Measurements from ENCODE around the gene GHRL. TPM values are rescaled to one million over a fixed set of nuclear protein-coding genes. Genes with fewer than 3 reads are reported as not detected.
"Not testable (repeated sequence)": the region's sequence is repeated elsewhere in the genome, so short reads cannot be mapped to it uniquely, and the experiment has no call there.

The GHRL gene
- total RNA-seq, 3 donors from 2014 or later (not counting 1 experiment from before 2014, with no cell fraction given) = 1.4 to 2.6 (median 1.5) TPM

- DNase-seq = no peak
- Mint-ChIP-seq H3K36me3 (no peaks in the 10 kb centered on the region), H3K27me3 (ENCODE audit: low read depth in 2 of 2) (no peaks in the 10 kb centered on the region), H3K27ac (peak overlapping the region; percentile 61 to 71), H3K9me3 (no peaks in the 10 kb centered on the region), H3K4me1 (peaks cover 41 to 42% of the 10 kb centered on the region in 2 donors), H3K4me3 (no peak overlapping the region)
- no peak for TF ChIP-seq CTCF (IDR thresholded peaks at IDR 0.05)
- 76% methylated on average over 3 of the region's 3 CpGs for WGBS (ENCODE audit: insufficient coverage)
- no peak for ATAC-seq
- H3K9me3 ChIP-seq (ENCODE audit: control insufficient read depth, insufficient read depth, low read length) = no peaks in the 10 kb centered on the region
- H3K4me3 ChIP-seq (ENCODE audit: low read length) = no peak overlapping the region
- no peaks in the 10 kb centered on the region for H3K27me3 ChIP-seq (ENCODE audit: control insufficient read depth, insufficient read depth, low read length)
- intact Hi-C loops (cut with micrococcal nuclease) = no loop called here
- H3K4me1 ChIP-seq (ENCODE audit: control insufficient read depth, insufficient read depth, low read length) = peaks cover 30% of the 10 kb centered on the region
- peaks cover 57% of the 10 kb centered on the region for H3K36me3 ChIP-seq (ENCODE audit: control insufficient read depth, insufficient read depth, low read length)
- no peak overlapping the region for H3K27ac ChIP-seq (ENCODE audit: low read length)
Measured at GRCh38 chr3:10277115-10277625, 15.6 kb downstream of the GHRL start.

- Histone ChIP-seq H3K36me3 (ENCODE audit: control insufficient read depth, insufficient read depth, low read length) (peaks cover 58% of the 10 kb centered on the region), H3K4me3 (ENCODE audit: low read length) (no peak overlapping the region)
Measured at GRCh38 chr3:10274601-10275000, 18.1 kb downstream of the GHRL start.

GRCh38 chr3:10273702-10274305 is 18.9 kb downstream of the GHRL start:
- TF ChIP-seq CTCF (IDR thresholded peaks at IDR 0.05) = no peak
- 33% methylated on average over 1 of the region's 1 CpG for WGBS (ENCODE audit: insufficient coverage)
- H3K27ac Mint-ChIP-seq = peak overlapping the region; percentile 62 to 76
- no peak overlapping the region for H3K4me3 ChIP-seq (ENCODE audit: low read length)
- no peak for ATAC-seq
- no peak overlapping the region for H3K27ac ChIP-seq (ENCODE audit: low read length)
- H3K27me3 ChIP-seq (ENCODE audit: control insufficient read depth, insufficient read depth, low read length) = no peaks in the 10 kb centered on the region
- H3K4me1 ChIP-seq (ENCODE audit: control insufficient read depth, insufficient read depth, low read length) = peaks cover 30% of the 10 kb centered on the region
- H3K27me3 Mint-ChIP-seq (ENCODE audit: low read depth in 2 of 2) = no peaks in the 10 kb centered on the region
- no peaks in the 10 kb centered on the region for H3K9me3 ChIP-seq (ENCODE audit: control insufficient read depth, insufficient read depth, low read length)
- no peak for DNase-seq
- peaks cover 47 to 52% of the 10 kb centered on the region in 2 donors for H3K4me1 Mint-ChIP-seq
- no peaks in the 10 kb centered on the region for H3K9me3 Mint-ChIP-seq
- no peaks in the 10 kb centered on the region for H3K36me3 Mint-ChIP-seq
- peak overlapping the region; percentile 21 for H3K4me3 Mint-ChIP-seq
- peaks cover 55% of the 10 kb centered on the region for H3K36me3 ChIP-seq (ENCODE audit: control insufficient read depth, insufficient read depth, low read length)
- intact Hi-C loops (cut with micrococcal nuclease) = no loop called here

More at GRCh38 chr3:10274601-10275000, 18.1 kb downstream of the GHRL start:
- Mint-ChIP-seq H3K36me3 (no peaks in the 10 kb centered on the region), H3K4me3 (peak overlapping the region; percentile 15), H3K4me1 (peaks cover 42 to 46% of the 10 kb centered on the region in 2 donors), H3K9me3 (no peaks in the 10 kb centered on the region), H3K27ac (peak overlapping the region; percentile 62 to 76), H3K27me3 (ENCODE audit: low read depth in 2 of 2) (no peaks in the 10 kb centered on the region)
- H3K4me1 ChIP-seq (ENCODE audit: control insufficient read depth, insufficient read depth, low read length) = peaks cover 30% of the 10 kb centered on the region
- no peak overlapping the region for H3K27ac ChIP-seq (ENCODE audit: low read length)
- no peak for DNase-seq
- intact Hi-C loops (cut with micrococcal nuclease) = no loop called here
- 80% methylated on average over 1 of the region's 1 CpG for WGBS (ENCODE audit: insufficient coverage)
- H3K9me3 ChIP-seq (ENCODE audit: control insufficient read depth, insufficient read depth, low read length) = no peaks in the 10 kb centered on the region
- ATAC-seq = no peak
- no peaks in the 10 kb centered on the region for H3K27me3 ChIP-seq (ENCODE audit: control insufficient read depth, insufficient read depth, low read length)
- TF ChIP-seq CTCF (IDR thresholded peaks at IDR 0.05) = no peak

- Histone ChIP-seq H3K9me3 (ENCODE audit: control insufficient read depth, insufficient read depth, low read length) (no peaks in the 10 kb centered on the region), H3K27me3 (ENCODE audit: control insufficient read depth, insufficient read depth, low read length) (no peaks in the 10 kb centered on the region), H3K27ac (ENCODE audit: low read length) (no peak overlapping the region), H3K36me3 (ENCODE audit: control insufficient read depth, insufficient read depth, low read length) (peaks cover 55% of the 10 kb centered on the region), H3K4me3 (ENCODE audit: low read length) (no peak overlapping the region), H3K4me1 (ENCODE audit: control insufficient read depth, insufficient read depth, low read length) (peaks cover 23% of the 10 kb centered on the region)
- no peaks in the 10 kb centered on the region for H3K27me3 Mint-ChIP-seq (ENCODE audit: low read depth in 2 of 2)
- intact Hi-C loops (cut with micrococcal nuclease) = no loop called here
- H3K4me3 Mint-ChIP-seq = peak overlapping the region; percentile 21
- peak overlapping the region; percentile 62 to 76 for H3K27ac Mint-ChIP-seq
- TF ChIP-seq CTCF (IDR thresholded peaks at IDR 0.05) = no peak
- H3K36me3 Mint-ChIP-seq = no peaks in the 10 kb centered on the region
- DNase-seq (no peak), ATAC-seq (no peak)
- 89% methylated on average over 2 of the region's 2 CpGs for WGBS (ENCODE audit: insufficient coverage)
- peaks cover 53 to 58% of the 10 kb centered on the region in 2 donors for H3K4me1 Mint-ChIP-seq
- no peaks in the 10 kb centered on the region for H3K9me3 Mint-ChIP-seq
Measured at GRCh38 chr3:10272977-10273376, 19.8 kb downstream of the GHRL start.

- H3K4me3 ChIP-seq (ENCODE audit: low read length); H3K4me3 Mint-ChIP-seq; ATAC-seq; H3K27me3 ChIP-seq (ENCODE audit: control insufficient read depth, insufficient read depth, low read length); DNase-seq; H3K9me3 ChIP-seq (ENCODE audit: control insufficient read depth, insufficient read depth, low read length); H3K27me3 Mint-ChIP-seq (ENCODE audit: low read depth in 2 of 2); intact Hi-C loops (cut with micrococcal nuclease); H3K27ac ChIP-seq (ENCODE audit: low read length); H3K36me3 Mint-ChIP-seq; H3K9me3 Mint-ChIP-seq: not testable (repeated sequence)
- Histone ChIP-seq H3K36me3 (ENCODE audit: control insufficient read depth, insufficient read depth, low read length) (peaks cover 56% of the 10 kb centered on the region), H3K4me1 (ENCODE audit: control insufficient read depth, insufficient read depth, low read length) (peaks cover 18% of the 10 kb centered on the region)
- H3K4me1 Mint-ChIP-seq = peaks cover 53 to 58% of the 10 kb centered on the region in 2 donors
- WGBS (ENCODE audit: insufficient coverage) = 98% methylated on average over 11 of the region's 11 CpGs
- H3K27ac Mint-ChIP-seq = peak overlapping the region; percentile 62 to 76
Measured at GRCh38 chr3:10272476-10272875, 20.3 kb downstream of the GHRL start.
